HG03175 (cell line): ENCODE results near the gene TEX29.

ENCODE experiments used
- ATAC-seq: cut with Tn5 transposase; IDR thresholded peaks from one replicate; pipeline ENCODE4 v1.9.1; 2021; ENCODE audit warnings: mild to moderate bottlenecking, moderate library complexity; ENCODE audit not compliant: unreplicated experiment

TEX29 gene

DNA sequence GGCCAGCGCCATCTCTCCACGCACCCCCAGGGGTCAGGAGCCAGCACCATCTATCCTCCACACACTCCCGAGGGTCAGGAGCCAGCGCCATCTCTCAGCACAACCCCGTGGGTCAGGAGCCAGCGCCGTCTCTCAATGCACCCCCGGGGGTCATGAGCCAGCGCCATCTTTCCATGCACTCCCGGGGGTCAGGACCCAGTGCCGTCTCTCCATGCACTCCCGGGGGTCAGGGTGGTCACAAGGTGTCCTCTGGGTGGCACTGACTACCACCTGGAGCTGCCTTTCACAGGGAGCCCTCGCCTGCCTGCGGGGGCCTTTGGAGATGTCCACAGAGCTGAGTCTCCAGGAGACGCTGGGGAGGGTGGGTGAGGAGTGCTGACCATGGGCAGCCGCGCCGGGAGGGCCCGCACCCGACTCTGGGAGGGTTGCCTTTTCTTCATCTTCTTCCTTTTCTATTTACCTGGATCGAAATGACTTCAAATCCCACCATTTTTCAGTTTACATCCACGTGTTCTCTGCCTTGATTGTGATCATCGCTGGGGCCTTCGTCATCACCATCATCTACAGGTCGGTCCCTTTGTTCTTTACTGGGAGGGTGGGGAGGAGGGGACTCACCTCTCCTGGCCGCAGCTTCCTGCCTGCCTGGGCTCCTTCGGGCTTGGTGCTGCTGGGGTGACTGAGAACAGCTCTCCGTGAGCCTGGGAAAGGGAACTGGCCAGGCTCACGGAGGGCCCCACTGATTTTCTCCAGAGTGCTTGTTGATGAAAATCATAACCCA is 19.1 kb downstream of the TEX29 start:
- no peak for ATAC-seq

DNA sequence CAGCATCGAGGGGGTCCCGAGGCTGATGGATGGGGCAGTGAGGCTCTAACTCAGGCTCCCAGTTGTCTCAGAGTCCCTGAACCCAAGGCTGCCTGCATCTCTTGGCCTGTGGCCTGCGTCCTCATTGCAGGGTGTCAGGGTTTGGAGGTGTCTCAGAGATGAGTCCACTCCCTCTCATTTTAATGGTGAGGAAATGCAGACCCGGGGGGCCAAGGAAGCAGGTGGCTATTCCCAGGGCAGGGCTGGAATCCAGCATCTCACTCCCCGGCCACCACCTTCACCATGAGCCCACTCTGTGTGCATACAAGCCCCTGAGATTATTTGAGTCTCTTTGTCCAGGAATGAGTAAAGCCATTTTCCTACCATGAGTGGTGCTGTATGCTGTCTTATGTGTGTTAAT is 21.4 kb downstream of the TEX29 start:
- ATAC-seq: no peak

DNA sequence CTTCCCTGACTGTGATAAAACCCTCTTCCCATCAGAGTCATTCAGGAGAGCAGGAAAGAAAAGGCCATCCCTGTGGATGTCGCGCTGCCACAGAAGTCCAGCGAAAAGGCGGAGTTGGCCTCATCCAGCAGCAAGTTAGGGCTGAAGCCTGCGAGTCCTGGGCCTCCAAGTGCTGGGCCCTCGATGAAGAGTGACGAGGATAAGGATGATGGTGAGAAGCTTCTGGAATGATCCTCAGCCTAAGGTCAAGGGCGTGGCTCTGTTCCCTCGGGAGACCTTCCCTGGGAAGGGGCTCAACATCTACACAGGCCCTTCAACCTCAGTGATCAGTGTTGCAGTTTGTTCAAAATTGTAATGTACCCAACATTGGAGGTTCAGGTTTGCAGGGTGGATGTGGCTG is 22.3 kb downstream of the TEX29 start:
- ATAC-seq: no peak

DNA sequence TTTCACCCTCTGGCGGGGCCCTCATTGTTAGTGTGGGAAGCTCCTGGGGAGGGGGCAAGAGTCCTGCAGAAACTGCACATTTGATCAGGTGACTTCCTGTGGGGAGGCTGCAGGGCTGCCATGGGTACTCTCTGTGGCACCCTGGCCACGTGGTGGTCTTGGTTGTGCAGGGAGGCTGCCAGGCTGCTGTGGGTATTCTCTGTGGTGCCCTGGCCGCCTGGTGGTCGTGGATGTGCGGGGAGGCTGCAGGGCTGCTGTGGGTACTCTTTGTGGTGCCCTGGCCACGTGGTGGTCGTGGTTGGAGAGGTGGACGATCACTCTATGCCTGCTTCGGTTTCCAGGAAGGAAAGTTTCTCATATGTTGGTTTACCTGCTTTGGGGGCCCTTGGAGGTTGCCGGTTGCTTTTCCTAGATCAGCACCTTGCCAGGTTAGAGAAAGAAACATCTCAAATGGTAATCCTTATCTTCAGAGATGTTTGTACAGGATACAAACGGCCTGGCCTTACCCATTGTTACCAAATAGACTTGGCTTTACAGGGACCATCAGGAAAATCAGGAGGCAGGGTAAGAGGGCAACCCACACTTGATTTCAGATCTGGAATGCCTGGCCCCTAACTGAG is 22.9 kb downstream of the TEX29 start:
- ATAC-seq: no peak

DNA sequence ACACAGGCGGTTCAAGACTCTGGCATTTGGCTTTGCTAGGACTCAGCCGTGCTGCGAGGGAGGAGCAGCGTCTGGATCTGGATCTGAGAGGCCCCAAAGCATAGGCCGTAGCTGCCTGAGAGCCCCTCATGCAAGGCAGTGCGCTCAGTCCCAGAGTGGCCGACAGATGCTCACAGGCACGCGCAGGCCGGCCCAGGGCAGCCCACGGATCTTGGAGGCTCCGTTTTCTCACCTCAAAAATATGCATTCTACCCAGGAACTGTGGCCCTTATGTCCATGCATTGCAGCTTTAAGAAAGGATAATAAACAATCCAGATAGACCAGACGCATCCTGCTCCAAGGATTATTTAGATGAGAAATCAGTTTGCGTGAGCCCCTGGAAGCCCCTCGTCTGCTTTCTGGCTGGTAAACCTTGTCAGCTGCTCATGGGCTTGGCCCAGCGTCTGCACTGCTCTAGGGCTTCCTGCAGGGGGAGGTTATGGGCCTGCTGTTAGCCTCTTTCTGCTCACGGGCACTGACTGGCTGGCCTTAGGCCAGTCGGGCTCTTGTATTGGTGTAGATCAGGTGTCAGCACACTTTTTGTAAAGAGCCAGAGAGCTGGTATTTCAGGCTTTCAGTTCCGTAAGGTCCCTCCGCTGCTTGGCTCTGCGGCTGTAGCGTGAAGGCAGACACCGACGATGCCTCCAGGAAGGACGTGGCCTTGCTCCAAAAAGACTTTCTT is 24.2 kb downstream of the TEX29 start:
- no peak for ATAC-seq

DNA sequence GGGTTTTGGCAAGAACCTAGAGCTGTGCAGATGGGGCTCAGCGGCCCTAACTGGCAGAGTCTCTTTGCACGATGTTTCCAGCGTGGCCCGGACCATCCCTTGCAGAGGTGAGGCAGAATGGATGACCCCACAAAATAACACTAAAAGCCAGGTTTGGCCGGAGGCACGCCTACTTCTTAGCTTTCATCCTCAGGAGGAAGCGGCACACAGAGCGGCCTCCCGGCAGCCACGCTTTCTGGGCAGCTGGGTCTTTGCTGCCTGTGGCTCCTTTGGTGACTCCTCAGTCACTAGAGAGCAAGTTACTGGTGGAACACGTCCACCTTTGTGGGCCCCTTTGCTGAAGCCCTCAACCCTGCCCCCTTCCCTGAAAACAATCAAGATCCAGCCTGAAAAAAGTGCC is 25.2 kb downstream of the TEX29 start:
- ATAC-seq: no peak

DNA sequence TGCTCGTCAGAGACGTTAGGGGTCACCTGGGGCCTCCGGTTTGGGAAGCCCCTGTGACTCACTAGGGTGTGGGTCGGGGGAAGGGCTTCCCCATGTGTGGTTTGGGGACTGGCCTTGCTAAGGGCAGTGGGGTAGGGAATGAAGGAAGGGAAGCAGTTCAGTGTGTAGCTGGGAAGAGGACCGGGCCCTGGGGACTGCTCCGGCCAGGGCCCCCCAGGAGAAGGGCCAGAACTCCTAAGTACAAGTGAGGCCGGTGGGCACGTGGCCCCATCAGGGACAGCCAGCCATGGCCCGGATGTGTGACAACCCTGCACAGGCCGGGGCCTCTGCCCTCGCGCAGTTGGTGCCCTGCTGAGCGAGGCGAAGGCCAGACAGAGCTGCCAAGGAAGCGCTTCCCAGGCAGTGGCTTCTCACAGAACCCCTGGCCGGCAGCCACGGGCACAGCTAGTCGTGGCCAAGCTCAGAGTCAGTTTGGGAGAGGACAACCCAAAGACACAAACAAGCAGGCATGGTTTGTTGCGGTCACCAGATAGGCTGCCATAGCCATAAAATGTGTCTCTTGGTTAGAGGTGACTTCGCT is 25.7 kb downstream of the TEX29 start:
- no peak for ATAC-seq

DNA sequence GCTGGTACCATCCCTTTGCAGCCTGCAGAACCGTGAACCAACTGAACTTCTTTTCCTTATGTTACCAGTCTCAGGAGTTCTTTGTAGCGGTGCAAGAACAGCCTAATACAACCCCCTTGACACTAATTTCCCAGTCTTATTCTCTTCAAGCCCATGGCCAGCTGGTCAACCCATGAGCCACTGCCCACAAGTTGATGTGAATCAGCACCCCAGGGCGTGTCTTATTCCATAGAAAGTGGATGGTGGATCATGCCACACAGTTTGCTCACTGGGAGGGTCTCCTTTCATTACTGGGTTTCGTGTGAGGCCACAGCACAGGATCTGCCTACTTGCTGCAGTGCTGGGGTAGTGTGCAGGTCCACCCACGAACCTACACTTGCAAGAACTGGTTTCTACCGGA is 27.0 kb downstream of the TEX29 start:
- no peak for ATAC-seq

DNA sequence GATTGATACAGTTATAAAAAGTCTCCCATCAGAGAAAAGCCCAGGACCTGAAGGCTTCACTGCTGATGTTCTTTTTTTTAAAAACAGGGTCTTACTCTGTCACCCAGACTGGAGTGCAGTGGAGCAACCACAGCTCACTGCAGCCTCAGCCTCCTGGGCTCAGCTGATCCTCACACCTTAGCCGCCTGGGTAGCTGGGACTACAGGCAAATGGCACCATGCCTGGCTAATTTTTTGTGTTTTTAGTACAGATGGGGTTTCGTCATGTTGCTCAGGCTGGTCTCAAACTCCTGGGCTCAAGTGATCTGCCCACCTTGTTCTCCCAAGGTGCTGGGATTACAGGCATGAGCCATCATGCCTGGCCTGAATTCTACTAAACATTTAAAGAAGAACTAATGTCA is 33.1 kb downstream of the TEX29 start:
- no peak for ATAC-seq

DNA sequence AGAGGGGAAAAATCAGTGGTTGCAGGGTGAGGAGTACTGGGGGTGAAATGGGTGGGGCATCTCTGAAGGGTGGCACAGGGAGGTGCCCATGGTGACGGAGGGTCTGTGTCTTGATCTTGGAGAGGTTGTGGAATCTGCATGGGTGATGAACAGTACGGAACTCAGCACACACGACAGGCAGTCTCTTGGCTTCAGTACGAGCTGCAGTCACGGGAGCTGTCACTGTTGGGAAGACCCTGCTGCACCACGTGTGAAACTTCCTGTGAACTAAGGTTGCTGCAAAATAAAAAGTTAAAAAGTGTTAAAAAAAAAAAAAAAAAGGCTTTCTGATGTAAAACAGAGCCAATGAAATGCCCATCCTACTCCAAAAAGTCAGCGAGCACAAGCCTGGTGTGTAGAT is 34.3 kb downstream of the TEX29 start:
- no peak for ATAC-seq

DNA sequence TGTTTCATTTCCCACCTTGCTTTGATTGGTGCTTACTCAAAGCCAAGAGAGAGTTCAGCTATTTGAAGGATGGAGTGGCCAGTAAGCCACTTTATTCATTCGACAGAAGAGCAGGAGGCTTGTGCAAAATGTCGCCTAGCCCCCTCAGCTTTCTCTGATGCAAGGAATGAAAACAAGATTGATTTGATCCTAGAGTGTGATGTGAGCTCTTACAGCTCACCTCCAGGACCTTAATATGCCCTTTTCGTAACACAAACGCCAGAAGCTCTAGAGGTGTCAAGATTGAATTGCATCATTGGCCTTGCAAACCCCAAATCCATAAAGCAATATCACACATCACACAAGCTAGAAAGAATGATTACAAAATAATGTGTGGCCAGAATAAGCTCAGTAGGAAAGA is 36.4 kb downstream of the TEX29 start:
- ATAC-seq: no peak

DNA sequence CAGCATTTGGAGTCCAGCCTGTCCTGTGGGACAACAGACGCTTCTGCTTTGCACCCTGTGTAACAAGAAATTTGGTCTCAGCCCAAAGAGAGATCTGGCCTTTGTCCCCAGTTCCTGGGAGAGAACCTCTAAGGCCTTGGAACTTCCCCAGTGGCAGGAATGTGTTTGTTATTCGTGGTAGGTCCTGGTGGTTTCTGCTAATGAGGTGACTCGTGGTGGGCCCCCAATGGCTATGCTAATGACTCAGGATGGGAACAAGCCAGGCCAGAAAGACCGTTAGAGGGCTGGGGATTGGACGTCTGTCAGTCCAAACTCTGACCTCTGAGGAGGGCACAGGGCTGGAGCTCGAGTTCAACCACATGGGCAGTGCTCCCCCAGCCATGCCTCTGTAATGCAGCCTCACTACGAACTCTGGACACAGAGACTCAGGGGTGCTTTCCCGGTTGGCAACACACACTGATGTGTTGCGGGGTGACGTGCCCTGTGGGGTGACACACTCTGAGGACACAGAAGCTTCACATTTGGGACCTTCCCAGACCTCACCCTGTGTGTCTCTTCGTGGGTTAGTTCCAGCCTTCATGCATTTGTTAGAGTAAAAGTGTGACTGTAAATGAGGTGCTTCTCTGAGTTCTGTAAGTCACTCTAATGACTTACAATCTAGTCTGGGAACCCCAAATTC is 38.9 kb downstream of the TEX29 start:
- no peak for ATAC-seq

DNA sequence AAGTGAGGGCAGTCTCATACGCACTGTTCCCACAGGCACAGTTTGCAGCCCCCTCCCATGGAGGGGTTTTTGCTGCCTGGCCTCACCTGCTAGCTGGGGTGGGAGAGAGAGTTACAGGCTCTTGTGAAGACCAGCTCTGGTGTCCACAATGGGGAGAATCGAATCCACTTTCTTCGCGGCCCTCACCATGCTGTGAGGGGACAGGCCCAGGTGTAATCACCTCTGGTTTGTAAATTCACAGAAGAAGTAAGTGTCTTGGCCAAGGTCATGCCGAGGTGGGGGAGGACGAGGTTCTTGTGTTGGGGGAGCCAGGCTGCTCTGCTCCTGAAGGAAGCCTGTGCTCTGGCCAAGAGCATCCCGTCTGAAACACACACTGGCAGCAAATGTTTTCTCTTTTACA is 39.5 kb downstream of the TEX29 start:
- ATAC-seq: no peak

DNA sequence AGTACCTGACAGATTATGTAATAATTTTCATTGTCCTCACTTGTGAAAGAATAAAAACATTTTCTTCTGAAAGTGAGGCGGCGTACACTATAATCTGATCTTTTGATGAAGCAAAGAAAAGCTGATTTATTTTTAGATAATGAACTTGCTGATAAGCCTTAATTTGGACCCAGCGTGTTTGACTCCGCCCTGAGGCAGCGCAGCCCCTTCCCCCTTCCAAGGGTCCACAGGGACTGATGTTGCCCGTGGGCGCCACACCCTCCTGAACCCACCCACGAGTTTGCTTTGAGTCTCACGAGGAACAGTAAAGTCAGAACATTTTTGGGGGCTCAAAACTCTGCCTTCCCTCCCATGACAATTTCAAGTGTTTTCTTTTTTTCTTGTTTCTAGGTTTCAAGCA is 40.0 kb downstream of the TEX29 start:
- no peak for ATAC-seq

DNA sequence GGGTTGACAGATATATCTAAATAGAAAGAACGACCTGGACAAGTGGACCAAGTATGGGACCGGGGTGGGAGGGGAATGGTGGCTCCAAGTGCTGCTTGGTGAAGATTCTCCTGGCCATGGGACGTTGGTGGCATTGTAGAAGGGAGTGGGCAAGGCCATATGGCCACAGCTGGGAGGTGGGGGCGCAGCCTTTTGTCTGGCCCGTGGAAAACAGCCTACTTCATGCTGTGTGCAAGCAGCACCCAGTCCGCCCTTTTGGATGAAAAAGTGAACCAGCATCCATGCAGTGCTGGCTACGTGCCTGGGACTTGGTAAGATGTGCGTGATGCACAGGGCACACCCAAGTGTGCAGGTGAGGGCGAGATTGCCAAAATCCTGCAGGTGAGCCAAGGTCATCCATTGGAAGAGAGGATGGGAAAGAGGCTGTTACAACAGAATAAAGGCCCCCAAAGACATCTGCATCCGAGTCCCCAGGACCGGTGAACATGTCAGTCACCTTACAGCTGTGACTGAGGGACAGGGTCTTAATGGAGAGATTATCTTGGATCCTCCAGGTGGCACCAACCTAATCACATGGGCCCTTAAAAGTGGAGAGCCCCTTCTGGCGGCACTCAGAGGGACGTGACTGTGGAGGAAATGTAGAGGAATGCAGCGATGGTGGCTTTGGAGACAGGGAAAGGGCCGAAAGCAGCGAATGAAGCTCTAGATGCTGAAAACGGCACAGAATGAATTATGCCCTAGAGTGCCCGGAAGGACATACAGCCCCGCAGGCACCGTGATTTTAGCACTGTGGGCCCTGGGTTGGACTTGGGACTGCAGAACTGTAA is 40.8 kb downstream of the TEX29 start:
- ATAC-seq: no peak

DNA sequence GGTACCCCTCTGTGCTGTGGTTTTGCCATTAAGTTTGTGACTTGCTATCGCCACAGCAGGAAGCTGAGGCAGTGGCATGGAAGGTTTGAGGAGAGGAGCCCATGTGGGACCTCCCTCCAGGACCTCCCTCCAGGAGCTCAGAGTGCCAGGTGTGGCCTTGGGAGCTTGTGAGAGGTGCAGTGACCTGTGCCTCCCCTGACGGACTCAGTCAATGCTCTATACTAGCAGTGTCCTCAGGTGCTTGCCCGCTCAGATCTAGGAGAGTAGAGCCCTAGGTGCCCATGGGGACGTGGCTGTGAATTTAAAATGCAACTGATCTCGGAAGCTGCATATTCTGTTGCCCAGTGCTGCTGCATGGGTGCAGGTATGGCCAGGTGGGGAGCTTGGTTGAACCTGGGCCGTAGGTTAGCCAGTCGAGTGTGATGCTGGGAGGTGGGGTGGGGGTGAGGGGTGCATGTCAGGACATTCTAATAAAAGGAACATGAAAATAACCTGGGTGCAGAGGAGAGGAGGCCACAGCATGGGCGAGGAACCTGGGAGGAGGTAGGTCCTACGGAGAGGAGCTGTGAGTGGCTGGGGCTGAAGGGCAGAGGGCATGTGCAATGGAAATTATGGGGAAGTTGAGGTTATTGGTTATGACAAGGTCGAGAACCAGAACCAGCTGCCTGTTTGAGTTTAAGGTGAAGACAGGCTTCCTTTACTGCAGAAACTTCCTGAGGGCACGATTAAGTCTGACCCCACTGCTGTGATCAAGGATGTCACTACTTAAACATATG is 41.6 kb downstream of the TEX29 start:
- no peak for ATAC-seq

DNA sequence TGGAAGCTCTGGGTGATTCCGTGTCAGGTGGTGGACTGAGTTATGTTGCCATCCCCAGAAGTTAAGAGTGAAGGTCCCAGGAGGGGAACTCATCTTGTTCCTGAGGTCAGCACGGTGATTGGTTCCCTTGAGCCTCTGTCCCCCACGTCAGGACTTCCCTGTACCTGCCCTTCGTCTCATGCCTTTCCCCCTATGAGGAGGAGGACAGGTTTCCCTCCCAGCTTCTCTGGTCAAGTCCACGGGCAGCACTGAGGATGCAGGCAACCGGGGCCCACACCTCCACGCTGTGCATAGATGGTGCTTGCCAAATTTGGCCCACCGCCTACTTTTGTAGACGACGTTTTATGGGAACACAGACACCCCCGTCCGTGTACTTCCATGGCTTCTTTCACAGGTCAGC is 42.7 kb downstream of the TEX29 start:
- ATAC-seq: no peak

DNA sequence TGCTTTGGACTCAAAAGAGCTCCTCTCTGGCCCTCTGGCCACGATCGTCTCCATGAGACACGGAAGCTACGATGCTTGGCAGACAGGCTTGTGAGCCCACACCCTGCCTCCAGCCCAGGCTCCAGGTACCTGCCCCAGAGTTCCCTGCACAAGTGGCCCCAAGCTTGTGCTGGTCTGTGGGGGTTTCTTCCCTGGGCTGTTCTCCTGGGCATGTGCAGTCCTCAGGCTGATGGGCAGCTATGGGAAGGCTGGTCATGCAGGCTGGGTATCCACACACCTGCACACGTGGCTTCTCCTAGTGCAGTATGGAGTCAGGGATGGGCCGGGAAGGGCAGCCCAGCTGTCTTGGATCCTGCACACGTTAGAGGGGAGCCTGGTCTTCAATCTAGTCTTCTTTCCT is 43.1 kb downstream of the TEX29 start:
- no peak for ATAC-seq

DNA sequence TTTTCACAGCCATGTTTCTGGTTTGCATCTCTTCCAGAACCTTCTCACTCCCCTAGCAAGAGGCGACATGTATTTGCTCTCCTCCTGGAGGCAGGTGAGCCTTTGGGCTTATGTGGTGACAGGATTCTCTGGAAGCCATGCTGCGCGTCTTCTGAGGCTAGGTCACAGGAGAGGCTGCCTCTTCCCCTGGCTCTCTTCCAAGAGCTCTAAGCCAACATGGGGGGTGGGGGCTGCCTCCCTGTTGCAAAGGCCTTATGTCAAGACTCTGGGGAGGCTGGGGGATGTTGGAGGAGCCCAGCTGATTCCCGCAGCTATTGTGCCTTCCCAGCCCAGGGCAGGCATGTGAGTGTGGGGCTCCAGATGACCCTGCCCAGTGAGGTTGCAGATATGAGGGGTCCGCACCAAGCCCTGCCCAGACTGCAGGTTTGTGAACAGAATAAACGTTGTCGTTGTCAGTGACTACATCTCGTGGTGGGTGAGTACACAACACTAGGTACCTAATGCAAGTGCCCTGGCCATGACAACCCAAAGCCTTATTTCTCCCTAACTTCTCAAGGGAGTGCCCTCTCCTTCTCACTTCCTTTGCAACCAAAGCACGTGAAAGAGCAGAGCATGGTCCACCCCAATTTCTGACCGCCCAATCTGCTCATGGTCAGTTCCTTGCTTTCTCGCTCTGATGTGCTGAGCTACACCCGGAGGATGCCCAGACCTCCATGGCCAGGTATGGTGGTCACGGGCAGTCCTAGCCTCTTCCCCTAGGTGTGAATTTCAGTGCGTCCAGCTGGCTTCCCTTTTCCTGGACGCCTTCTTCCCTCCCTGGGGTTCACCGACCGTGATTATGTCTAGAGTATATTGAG is 44.9 kb downstream of the TEX29 start:
- no peak for ATAC-seq
